ENCODE data around the gene MED7.

DNA sequence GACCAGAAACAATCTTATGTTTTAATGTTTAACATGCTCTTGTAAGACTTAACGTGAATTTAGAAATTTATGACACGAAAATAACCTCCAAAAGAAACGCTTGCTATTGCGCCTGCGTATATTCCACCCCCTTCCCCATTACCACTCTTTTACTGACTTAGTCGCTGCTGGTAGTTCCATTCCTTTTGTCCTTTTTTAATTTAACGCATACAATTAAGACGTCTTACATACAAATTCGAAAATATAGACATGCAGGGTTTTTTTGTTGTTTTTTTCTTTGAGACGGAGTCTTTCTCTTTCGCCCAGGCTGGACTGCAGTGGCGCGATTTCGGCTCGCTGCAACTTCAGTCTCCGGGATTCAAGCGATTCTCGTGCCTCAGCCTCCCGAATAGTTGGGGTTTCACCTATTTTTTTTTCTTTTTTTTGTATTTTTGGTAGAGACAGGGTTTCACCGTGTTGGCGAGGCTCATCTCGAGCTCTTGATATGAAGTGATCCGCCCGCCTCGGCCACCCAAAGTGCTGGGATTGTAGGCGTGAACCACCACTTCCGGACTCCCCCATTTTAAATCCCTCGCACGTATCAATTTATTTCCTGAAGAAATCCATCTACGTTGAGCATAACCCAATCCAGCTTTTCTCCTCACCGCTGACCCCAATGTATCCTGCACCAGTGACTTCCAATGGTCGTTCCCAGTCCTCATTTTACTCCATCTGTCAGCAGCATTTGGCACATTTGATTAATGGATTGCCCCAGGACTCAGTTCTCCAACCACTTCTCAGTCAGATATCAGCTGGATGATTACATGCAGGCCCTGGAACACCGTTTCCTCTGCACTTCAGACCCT is 684 bp upstream of the MED7 start:
- peak in 1 of 4 donors; percentile 58 for TF ChIP-seq POLR2A (IDR thresholded peaks at IDR 0.05)
- no peak for TF ChIP-seq CTCF (IDR thresholded peaks at IDR 0.05)
- no peak for TF ChIP-seq EP300 (IDR thresholded peaks at IDR 0.05)
- no peak for TF ChIP-seq POLR2AphosphoS5 (IDR thresholded peaks at IDR 0.05)

All from stomach (tissue), 4 donors.